HepG2 (cell line): Measurements from ENCODE around the gene SHROOM2. TPM values are rescaled to one million over a fixed set of nuclear protein-coding genes. Genes with fewer than 3 reads are reported as not detected.

Source experiments
- ARID4A ChIP-seq: sonication (generic); formaldehyde crosslinking; IDR thresholded peaks from 2 replicates; pipeline ENCODE4 v1.5.0; 2020; ENCODE audit warnings: mild to moderate bottlenecking, missing genetic modification reagents, borderline replicate concordance
- ATAD3A ChIP-seq: sonication (generic); formaldehyde crosslinking; IDR thresholded peaks from 2 replicates; pipeline ENCODE4 v1.4.0; 2020; ENCODE audit warnings: missing genetic modification reagents
- CERS6 ChIP-seq: sonication (generic); formaldehyde crosslinking; IDR thresholded peaks from 2 replicates; pipeline ENCODE4 v1.5.0; 2020; ENCODE audit warnings: missing genetic modification reagents
- ZMYM4 ChIP-seq: sonication (generic); formaldehyde crosslinking; IDR thresholded peaks from 2 replicates; pipeline ENCODE4 v1.8.1; 2023; ENCODE audit warnings: mild to moderate bottlenecking, missing genetic modification reagents
- ZNF644 ChIP-seq: IDR thresholded peaks from 2 replicates; pipeline ENCODE4 v1.6.1; 2016; ENCODE audit warnings: low read depth
- ZNF761 ChIP-seq: sonication (generic); formaldehyde crosslinking; conservative IDR thresholded peaks from 2 replicates; pipeline ENCODE4 v1.4.0; 2020; ENCODE audit warnings: mild to moderate bottlenecking, missing genetic modification reagents
- ZNF772 ChIP-seq: sonication (generic); formaldehyde crosslinking; IDR thresholded peaks from 2 replicates; pipeline ENCODE4 v1.5.0; 2020; ENCODE audit warnings: mild to moderate bottlenecking, missing genetic modification reagents
- polyA plus RNA-seq, 8 experiments: library from polyadenylated mRNA; depleted of rRNA in 3 of 8; stranded (reverse) in 7 of 8; unstranded in 1 of 8; fragments of >200 nt; fragmentation: Illumina TruSeq in 4 of 8; extraction: Trizol in 4 of 8; gene quantifications; 2 replicates each; pipeline versions ENCODE4 v1.2.1 to v1.2.3, GENCODE V29; 2011 to 2016; ENCODE audit warnings: low read depth in 4 of 8, missing spikeins in 1 of 8, mixed read lengths in 1 of 8; ENCODE audit not compliant: insufficient read depth in 1 of 8
- total RNA-seq, 5 experiments: library from RNA; depleted of rRNA; stranded (reverse); fragments of >200 nt; fragmentation: Illumina TruSeq; extraction: Trizol; gene quantifications; 2 replicates each; pipeline ENCODE4 v1.2.3, GENCODE V29; 2016; ENCODE audit warnings: low read depth in 1 of 5
- TF ChIP-seq, protein P1 (sequence below): sonication (generic); formaldehyde crosslinking; IDR thresholded peaks from 2 replicates; pipeline ENCODE4 v1.5.1; 2020; ENCODE audit warnings: mild to moderate bottlenecking, missing genetic modification reagents

The SHROOM2 gene
- total and polyA plus RNA-seq, 2 of the 13 experiments (the other 11 are each of a cell fraction or from before 2014, with no cell fraction given) = 0.92 to 1.4 TPM

GRCh38 chrX:9980401-9980800 lies 194.2 kb downstream of the SHROOM2 start (continued):
- no peak for TF ChIP-seq ZNF772 (CRISPR knock-in tag)
- no peak for TF ChIP-seq ARID4A (CRISPR knock-in tag)
- no peak for TF ChIP-seq ZMYM4 (CRISPR knock-in tag)
- TF ChIP-seq, protein P1, sequence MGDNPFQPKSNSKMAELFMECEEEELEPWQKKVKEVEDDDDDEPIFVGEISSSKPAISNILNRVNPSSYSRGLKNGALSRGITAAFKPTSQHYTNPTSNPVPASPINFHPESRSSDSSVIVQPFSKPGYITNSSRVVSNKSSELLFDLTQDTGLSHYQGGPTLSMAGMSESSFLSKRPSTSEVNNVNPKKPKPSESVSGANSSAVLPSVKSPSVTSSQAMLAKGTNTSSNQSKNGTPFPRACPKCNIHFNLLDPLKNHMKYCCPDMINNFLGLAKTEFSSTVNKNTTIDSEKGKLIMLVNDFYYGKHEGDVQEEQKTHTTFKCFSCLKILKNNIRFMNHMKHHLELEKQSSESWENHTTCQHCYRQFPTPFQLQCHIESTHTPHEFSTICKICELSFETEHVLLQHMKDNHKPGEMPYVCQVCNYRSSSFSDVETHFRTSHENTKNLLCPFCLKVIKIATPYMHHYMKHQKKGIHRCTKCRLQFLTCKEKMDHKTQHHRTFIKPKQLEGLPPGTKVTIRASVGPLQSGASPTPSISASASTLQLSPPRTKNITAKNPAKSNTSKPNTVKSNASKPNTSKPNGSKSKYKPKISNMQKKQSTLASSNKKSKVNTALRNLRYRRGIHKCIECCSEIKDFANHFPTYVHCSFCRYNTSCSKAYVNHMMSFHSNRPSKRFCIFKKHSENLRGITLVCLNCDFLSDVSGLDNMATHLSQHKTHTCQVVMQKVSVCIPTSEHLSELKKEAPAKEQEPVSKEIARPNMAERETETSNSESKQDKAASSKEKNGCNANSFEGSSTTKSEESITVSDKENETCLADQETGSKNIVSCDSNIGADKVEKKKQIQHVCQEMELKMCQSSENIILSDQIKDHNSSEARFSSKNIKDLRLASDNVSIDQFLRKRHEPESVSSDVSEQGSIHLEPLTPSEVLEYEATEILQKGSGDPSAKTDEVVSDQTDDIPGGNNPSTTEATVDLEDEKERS (CRISPR knock-in tag) = no peak
- TF ChIP-seq ZNF644 (CRISPR knock-in tag) = no peak
- TF ChIP-seq CERS6 = no peak
- TF ChIP-seq ZNF761 (CRISPR knock-in tag) = no peak
- no peak for TF ChIP-seq ATAD3A (CRISPR knock-in tag)
- TF ChIP-seq, all 625 proteins: peak for 0
